HG02759 (cell line): ENCODE measurements around the gene PIGA.
"Not testable (repeated sequence)": the region's sequence is repeated elsewhere in the genome, so short reads cannot be mapped to it uniquely, and the experiment has no call there.

ENCODE experiments used
- ATAC-seq: cut with Tn5 transposase; IDR thresholded peaks from one replicate; pipeline ENCODE4 v1.9.1; 2021; ENCODE audit warnings: mild to moderate bottlenecking, moderate library complexity; ENCODE audit not compliant: unreplicated experiment

Gene PIGA

GRCh38 chrX:15322072-15322471, 13.3 kb downstream of the PIGA start:
- no peak for ATAC-seq

- no peak for ATAC-seq
Measured at GRCh38 chrX:15321447-15321846, 13.9 kb downstream of the PIGA start.

- no peak for ATAC-seq
Measured at GRCh38 chrX:15320297-15320696, 15.0 kb downstream of the PIGA start.

- ATAC-seq = no peak
Measured at GRCh38 chrX:15319075-15319474, 16.2 kb downstream of the PIGA start.

- ATAC-seq = no peak
Measured at GRCh38 chrX:15315509-15315908, 19.8 kb downstream of the PIGA start, which contains the start of gene ASB11. Gene ASB11 (minus strand): TSS chrX:15315640. CDS start chrX:15315605, 35 bp downstream.

GRCh38 chrX:15314472-15314871, 20.9 kb downstream of the PIGA start:
- no peak for ATAC-seq

DNA sequence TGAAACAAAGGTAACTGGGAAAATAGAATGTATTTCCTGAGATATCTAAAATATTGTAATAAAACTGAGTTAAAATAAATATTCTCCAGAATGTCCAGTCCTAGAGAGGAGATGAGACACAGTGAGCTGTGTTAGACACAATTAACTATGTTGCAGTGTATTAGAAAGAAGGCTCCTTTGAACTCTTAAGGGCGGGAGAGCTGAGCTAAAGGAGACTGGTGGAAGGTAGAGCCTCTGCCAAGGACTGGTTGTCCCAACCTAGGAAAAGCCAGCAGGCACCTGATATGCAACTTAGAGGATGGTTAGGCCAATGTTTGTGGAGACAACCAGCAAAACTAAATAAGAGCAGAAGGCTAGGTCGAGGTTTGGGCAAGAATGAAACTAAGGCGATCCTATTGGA, 24.2 kb downstream of the PIGA start:
- no peak for ATAC-seq

- ATAC-seq = no peak
Measured at GRCh38 chrX:15310117-15310516, 25.2 kb downstream of the PIGA start.

- ATAC-seq = not testable (repeated sequence)
Measured at GRCh38 chrX:15305899-15306298, 29.4 kb downstream of the PIGA start.

DNA sequence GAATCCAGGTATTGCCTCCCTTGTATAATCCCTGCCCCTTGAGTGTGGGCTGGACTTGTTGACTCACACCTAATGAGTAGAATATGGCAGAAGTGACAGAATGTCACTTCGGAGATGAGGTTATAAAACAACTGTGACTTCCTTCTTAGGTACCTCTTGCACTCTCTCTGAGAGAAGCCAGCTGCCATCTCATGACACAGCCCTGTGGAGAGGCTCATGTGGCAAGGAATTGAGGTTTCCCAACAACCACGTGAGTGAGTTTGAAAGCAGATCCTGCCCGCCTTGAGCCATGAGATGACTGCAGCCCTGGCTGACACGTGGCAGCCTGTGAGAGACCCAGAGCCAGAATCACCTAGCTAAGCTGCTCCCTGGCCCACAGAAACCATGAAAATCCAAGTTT, 33.4 kb downstream of the PIGA start:
- no peak for ATAC-seq

GRCh38 chrX:15299941-15300851, 35.1 kb downstream of the PIGA start:
- ATAC-seq = no peak

DNA sequence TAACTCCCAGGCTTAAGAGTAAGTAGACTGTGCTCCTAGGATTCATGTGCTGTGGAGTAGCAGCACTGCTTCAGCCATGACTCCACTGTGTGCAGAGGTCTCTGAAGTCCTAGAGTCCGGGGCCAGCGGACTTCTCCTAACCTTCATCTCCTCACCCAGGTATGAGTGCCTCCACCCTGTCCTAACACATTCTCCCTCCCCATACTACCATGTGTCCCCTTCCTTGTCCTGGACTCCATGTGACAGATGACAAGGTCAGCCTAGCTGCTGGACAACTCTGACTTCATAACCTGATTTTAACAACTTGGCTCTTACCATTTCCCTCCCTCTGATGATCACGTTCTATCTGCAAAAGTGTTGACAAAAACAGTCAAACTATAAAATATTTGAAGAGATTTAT, 36.5 kb downstream of the PIGA start:
- ATAC-seq = no peak

DNA sequence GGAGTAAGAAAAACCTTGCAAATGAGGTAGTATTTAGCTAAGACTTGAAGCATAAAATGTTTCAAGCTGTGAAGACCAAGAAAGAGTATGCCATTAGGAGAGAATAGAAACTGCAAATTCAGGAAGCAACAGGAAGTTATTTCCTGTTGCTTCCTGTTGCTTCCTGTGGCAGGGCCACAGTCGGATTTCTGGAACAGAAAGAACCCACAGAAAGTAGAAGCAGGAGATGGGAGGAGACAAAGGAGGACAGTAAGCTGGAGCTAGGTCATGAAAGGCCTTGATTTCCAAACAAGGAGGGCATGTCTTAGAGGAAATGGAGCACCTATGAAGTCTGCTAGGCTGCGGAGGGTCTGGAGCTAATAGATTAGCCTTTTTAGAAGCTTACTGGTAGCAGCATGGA, 37.1 kb downstream of the PIGA start:
- ATAC-seq = no peak

DNA sequence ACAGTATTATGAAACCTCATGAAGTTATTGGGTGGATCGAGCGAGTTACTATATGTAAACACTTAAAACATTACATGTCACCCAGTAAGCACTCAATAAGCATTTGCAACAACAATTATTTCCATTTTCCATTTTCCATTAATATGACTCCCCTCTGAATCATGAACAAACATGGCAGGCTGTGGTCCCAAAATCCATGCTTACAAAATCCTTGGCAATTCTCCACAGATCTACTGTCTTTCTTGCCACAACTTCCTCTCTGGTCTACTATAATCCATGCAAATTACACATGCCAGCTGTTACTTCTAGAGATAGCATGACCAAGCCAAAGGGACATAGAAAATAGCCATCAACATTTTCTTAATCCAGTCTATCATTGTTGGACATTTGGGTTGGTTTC, 41.9 kb downstream of the PIGA start:
- no peak for ATAC-seq

DNA sequence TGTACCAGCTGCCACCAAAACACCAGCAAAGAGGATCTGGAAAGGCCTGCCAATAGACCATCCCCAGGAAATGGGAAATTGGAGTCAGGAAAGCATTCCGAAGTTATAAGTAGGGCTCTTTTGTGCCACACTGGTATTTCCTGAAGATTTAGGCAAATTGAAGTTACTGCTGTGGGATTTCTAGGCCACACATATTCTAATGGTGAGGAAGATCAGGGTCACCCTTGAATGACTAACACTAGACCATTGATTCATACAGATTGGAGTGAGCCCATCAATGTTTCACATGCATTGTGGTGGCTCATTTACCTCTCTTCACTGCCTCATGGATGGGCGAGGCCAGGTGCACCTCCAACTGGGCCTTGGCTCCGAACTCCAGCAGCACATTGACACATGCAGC, 42.5 kb downstream of the PIGA start:
- no peak for ATAC-seq

- ATAC-seq = no peak
Measured at GRCh38 chrX:15277604-15278003, 57.7 kb downstream of the PIGA start.

DNA sequence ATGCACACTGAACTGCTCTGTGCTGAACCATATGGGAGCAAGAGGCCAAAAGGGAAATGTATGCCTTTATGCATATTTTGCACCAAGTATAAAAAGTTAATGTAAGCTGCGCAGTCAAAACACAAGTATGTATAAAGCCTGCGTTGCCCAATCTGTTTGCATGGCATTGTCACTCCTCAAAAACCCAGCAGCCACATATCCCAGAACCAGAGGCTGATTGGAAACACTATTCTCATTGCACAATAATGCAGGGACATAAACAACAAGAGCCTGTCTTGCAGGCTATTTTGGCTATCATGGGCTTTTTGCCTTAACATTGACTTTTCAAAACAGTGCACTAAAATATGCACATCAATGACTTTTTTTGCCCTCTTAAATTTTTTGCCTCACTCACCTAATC, 60.4 kb downstream of the PIGA start:
- ATAC-seq = no peak

GRCh38 chrX:15273275-15273674, 62.0 kb downstream of the PIGA start:
- ATAC-seq = not testable (repeated sequence)

DNA sequence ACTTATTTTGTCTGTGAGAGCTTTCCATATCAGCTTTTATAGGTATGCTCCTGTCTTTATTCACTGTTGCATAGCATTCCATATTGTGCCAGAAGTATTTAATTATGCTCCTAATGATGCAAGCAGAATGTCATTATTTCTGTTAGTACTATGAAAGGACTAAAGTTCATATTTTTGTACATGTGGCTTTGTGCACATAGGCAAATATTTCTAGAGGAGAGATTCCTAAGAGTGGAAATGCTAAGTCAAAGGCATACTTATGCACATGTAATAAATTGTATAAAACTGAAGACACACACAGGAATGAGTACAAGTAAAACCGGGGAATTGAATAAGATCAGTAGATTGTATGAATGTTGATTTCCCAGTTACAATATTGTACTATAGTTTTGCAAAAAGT, 63.6 kb downstream of the PIGA start:
- ATAC-seq = no peak

DNA sequence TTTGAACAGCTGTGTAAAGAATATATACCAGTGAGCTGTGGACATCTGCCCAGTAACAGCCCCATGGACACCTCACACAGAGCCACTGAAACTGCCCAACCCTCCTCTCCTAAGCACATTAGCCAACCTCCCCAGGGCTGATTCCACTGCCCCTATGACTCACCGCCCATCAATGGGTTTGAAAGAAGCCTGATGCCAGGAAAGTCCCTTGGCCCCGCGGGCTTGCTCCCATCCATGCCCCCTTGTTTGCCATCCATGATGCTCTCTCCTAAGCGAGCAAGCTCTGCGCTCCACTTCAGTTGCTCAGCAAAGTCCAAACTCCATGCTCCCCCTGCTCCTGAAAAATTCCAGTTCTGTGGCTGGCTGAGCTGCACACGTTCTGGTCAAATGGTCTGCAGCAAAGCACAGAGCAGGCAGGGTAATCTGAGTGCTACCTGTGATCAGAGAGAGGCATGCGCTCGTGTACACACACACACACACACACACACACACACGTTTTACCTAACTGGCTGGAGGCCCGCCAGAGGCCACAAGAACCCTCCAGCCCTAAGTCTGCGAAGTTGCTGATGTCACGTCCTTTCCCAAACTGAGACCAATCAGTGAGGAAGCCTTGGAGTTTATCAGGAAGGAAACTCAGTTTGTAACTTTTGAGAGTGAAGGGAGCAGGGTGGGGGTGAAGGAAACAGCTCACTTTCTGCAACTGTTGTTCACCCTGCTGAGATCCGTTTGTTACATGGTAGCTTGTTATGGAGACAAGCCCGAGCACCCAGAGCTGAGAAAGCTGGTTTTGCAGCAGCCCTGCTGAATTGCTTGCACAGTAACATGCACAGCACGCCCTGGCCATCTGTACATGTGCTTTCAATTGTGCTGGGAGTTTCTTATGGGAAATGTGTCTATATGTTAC, 65.5 kb downstream of the PIGA start, which contains the start of gene ASB9:
TSS of gene ASB9 (minus strand) at position 466 of the 904 bp plus-strand sequence. CDS start at position 257, 209 bp downstream.
- peak; percentile 73 for ATAC-seq
